Testis (tissue), 3 donors: ENCODE measurements around the gene HEXA. TPM values are rescaled to one million over a fixed set of nuclear protein-coding genes. Genes with fewer than 3 reads are reported as not detected.
A peak's percentile ranks its signal among the peaks of the same experiment; 100 is the strongest.

Source experiments
- DNase-seq: peaks from one replicate; pipeline ENCODE4 v3.0.0-alpha.2; 2019
- H3K27ac ChIP-seq, 2 donors: fragments of 200-600 bp; sonication (generic); one replicate each; pipeline ENCODE4 v1.5.1; 2019
- H3K27me3 ChIP-seq: fragments of 200-600 bp; sonication (generic); one replicate; pipeline ENCODE4 v1.5.1; 2019
- H3K36me3 ChIP-seq: fragments of 200-600 bp; sonication (generic); one replicate; pipeline ENCODE4 v1.5.1; 2017; ENCODE audit warnings: low read depth; ENCODE audit errors: missing control alignments
- H3K4me1 ChIP-seq: fragments of 200-600 bp; sonication (generic); one replicate; pipeline ENCODE4 v1.5.1; 2019
- H3K4me3 ChIP-seq, 2 donors: fragments of 200-600 bp; sonication (generic); one replicate each; pipeline ENCODE4 v1.5.1; 2017 to 2019
- H3K9me3 ChIP-seq: fragments of 200-600 bp; sonication (generic); one replicate; pipeline ENCODE4 v1.5.1; 2017
- CTCF ChIP-seq, 3 experiments: fragments of 450-650 bp in 2 of 3; fragments of 200-600 bp in 1 of 3; sonication (generic) in 1 of 3; IDR thresholded peaks; one replicate each; pipeline ENCODE4 v1.5.1; 2016 to 2019; ENCODE audit warnings: antibody characterized with exemption in 3 of 3, mild to moderate bottlenecking in 2 of 3, moderate library complexity in 1 of 3
- POLR2A ChIP-seq: fragments of 450-650 bp; IDR thresholded peaks from one replicate; pipeline ENCODE4 v1.6.1; 2017; ENCODE audit warnings: antibody characterized with exemption, mild to moderate bottlenecking, moderate library complexity
- WGBS, 2 donors: methylation state at CpG; one replicate each; pipeline ENCODE4 v1.1.5; 2018; 5-methylcytosine and 5-hydroxymethylcytosine counted together
- intact Hi-C: fragments of 100-400 bp; cut with DNase I; formaldehyde crosslinking; loops from one replicate; pipeline ENCODE4 v1.15.1; 2023; ENCODE audit warnings: low total_unique reads
- polyA plus RNA-seq: library from polyadenylated mRNA; stranded (reverse); fragments of 350-450 nt; fragmentation: Illumina TruSeq; extraction: RNeasy Lipid Tissue Mini Kit (QIAGEN cat#74804); gene quantifications from one replicate; pipeline ENCODE4 v1.2.3, GENCODE V29; 2014; ENCODE audit warnings: low read depth, low replicate concordance; ENCODE audit not compliant: insufficient read depth
- total RNA-seq, 2 donors: library from RNA; depleted of rRNA; stranded (reverse); fragments of >200 nt; gene quantifications; one replicate each; pipeline ENCODE4 v1.2.3, GENCODE V29; 2016

Gene HEXA
- total and polyA plus RNA-seq, 3 donors from 2014 or later = 110 to 188 (median 129) TPM

GRCh38 chr15:72368325-72368724 lies 7.5 kb downstream of the HEXA start:
- WGBS, 2 donors = 89 to 95% methylated on average over 2 of the region's 2 CpGs
- H3K4me1 ChIP-seq = no peaks in the 10 kb centered on the region
- DNase-seq = no peak
- H3K27me3 ChIP-seq = no peaks in the 10 kb centered on the region
- TF ChIP-seq POLR2A = no peak
- TF ChIP-seq CTCF (IDR thresholded peaks at IDR 0.05) = no peak
- H3K4me3 ChIP-seq = no peak overlapping the region
- H3K36me3 ChIP-seq = no peaks in the 10 kb centered on the region
- H3K9me3 ChIP-seq = no peaks in the 10 kb centered on the region
- intact Hi-C loops = no loop called here
- no peak overlapping the region for H3K27ac ChIP-seq

- WGBS, 2 donors = 86 to 92% methylated on average over 1 of the region's 1 CpG
- Histone ChIP-seq H3K27me3 (no peaks in the 10 kb centered on the region), H3K36me3 (no peaks in the 10 kb centered on the region), H3K9me3 (no peaks in the 10 kb centered on the region), H3K4me3 (no peak overlapping the region), H3K4me1 (no peaks in the 10 kb centered on the region), H3K27ac (no peak overlapping the region)
- intact Hi-C loops = no loop called here
- DNase-seq = no peak
- TF ChIP-seq POLR2A (no peak), CTCF (IDR thresholded peaks at IDR 0.05) (no peak)
Measured at GRCh38 chr15:72365844-72366243, 10.0 kb downstream of the HEXA start.

- DNase-seq = no peak
Measured at GRCh38 chr15:72361176-72361575, 14.6 kb downstream of the HEXA start.

GRCh38 chr15:72358650-72359171 lies 17.1 kb downstream of the HEXA start:
- TF ChIP-seq POLR2A (no peak), CTCF (IDR thresholded peaks at IDR 0.05) (no peak)
- WGBS, 2 donors = 54 to 67% methylated on average over 5 to 7 of the region's 7 CpGs
- Histone ChIP-seq H3K4me3 (no peak overlapping the region), H3K9me3 (no peaks in the 10 kb centered on the region), H3K36me3 (no peaks in the 10 kb centered on the region), H3K4me1 (peaks cover 5% of the 10 kb centered on the region), H3K27me3 (no peaks in the 10 kb centered on the region), H3K27ac (no peak overlapping the region)
- peak; percentile 63 for DNase-seq
- intact Hi-C loops = no loop called here

More at GRCh38 chr15:72361176-72361575, 14.6 kb downstream of the HEXA start:
- TF ChIP-seq POLR2A = no peak
- Histone ChIP-seq H3K9me3 (no peaks in the 10 kb centered on the region), H3K36me3 (no peaks in the 10 kb centered on the region), H3K27me3 (no peaks in the 10 kb centered on the region), H3K4me3 (no peak overlapping the region), H3K4me1 (peaks cover 5% of the 10 kb centered on the region), H3K27ac (no peak overlapping the region)
- WGBS, 2 donors = 93 to 96% methylated on average over 1 of the region's 1 CpG
- intact Hi-C loops = no loop called here

- WGBS, 2 donors = 80 to 88% methylated on average over 3 of the region's 3 CpGs
- Histone ChIP-seq H3K36me3 (no peaks in the 10 kb centered on the region), H3K27me3 (no peaks in the 10 kb centered on the region), H3K27ac (no peak overlapping the region), H3K9me3 (no peaks in the 10 kb centered on the region), H3K4me1 (peaks cover 5% of the 10 kb centered on the region), H3K4me3 (no peak overlapping the region)
- intact Hi-C loops = no loop called here
- DNase-seq = no peak
- no peak for TF ChIP-seq POLR2A
- TF ChIP-seq CTCF (IDR thresholded peaks at IDR 0.05) = no peak
Measured at GRCh38 chr15:72358121-72358520, 17.7 kb downstream of the HEXA start.
